HepG2 (cell line): Measurements from ENCODE around the gene TCF12. TPM values are rescaled to one million over a fixed set of nuclear protein-coding genes. Genes with fewer than 3 reads are reported as not detected.

Experiments
- ATAC-seq: fragments of 200-7000 bp; cut with Tn5 transposase; 3 replicates; pipeline ENCODE4 v1.9.1; 2020; ENCODE audit warnings: mild to moderate bottlenecking, moderate library complexity
- BruUV-seq: library from RNA; stranded (reverse); fragments of 400-500 nt; replicated peaks from 2 replicates; lab custom pipeline; 2021; lab: Mats Ljungman, UMichigan
- CTCF ChIA-PET: fragments of 300-600 bp; formaldehyde crosslinking; extraction: SDS; loops from one replicate; lab custom pipeline; 2021; ENCODE audit warnings: low total read pairs, inconsistent platforms, low intra/inter-chr PET ratio; lab: Yijun Ruan, JAX
- POLR2A ChIA-PET: fragments of 350-600 bp; sonication (Branson Sonifier 250); formaldehyde crosslinking; loops from one replicate; lab custom pipeline; 2020; ENCODE audit warnings: antibody characterized with exemption, inconsistent platforms; lab: Yijun Ruan, JAX
- DNase-seq: peaks from one replicate; pipeline ENCODE4 v3.0.0-alpha.2; 2015; ENCODE audit warnings: low spot score
- FAIRE-seq: peaks from 3 replicates; lab custom pipeline; 2011; peaks lifted over from hg19 to GRCh38; lab: Jason Lieb, UNC
- H2AFZ ChIP-seq: one replicate; pipeline ENCODE4 v1.6.1; 2011; ENCODE audit warnings: low read length, inconsistent platforms
- H3K27ac ChIP-seq: fragments of 300-600 bp; 3 replicates; pipeline ENCODE4 v1.8.0; 2011; ENCODE audit warnings: mixed run types, mild to moderate bottlenecking, mixed read lengths, low read length, inconsistent platforms; ENCODE audit not compliant: insufficient read depth; ENCODE audit errors: extremely low read length
- H3K27me3 ChIP-seq, 2 experiments: fragments of 200-600 bp in 1 of 2; 2 replicates in 1 of 2; 3 replicates in 1 of 2; pipeline versions ENCODE4 v1.6.0 to v1.8.0; 2011; ENCODE audit warnings: low read length in 2 of 2, mild to moderate bottlenecking in 2 of 2, moderate library complexity in 2 of 2, inconsistent platforms in 1 of 2; ENCODE audit not compliant: insufficient read depth in 2 of 2, control insufficient read depth in 1 of 2
- H3K36me3 ChIP-seq, 2 experiments: fragments of 200-600 bp in 1 of 2; replicated peaks in 1 of 2; 2 replicates in 1 of 2; 3 replicates in 1 of 2; pipeline versions ENCODE4 v1.5.1 to v1.8.0; 2011; ENCODE audit warnings: low read length in 2 of 2, inconsistent platforms in 1 of 2; ENCODE audit not compliant: insufficient read depth in 2 of 2, control insufficient read depth in 1 of 2
- H3K4me1 ChIP-seq: 2 replicates; pipeline ENCODE4 v1.5.1; 2012; ENCODE audit warnings: low read length, inconsistent platforms; ENCODE audit not compliant: insufficient read depth
- H3K4me2 ChIP-seq: 2 replicates; pipeline ENCODE4 v1.6.0; 2011; ENCODE audit warnings: low read depth, low read length, inconsistent platforms
- H3K4me3 ChIP-seq, 3 experiments: fragments of 200-600 bp in 1 of 3; sonication (generic), shearing (Covaris generic) in 1 of 3; replicated peaks in 1 of 3; 2 replicates each; pipeline ENCODE4 v1.5.1; 2011 to 2016; ENCODE audit warnings: low read length in 3 of 3, inconsistent platforms in 2 of 3, low read depth in 2 of 3, mild to moderate bottlenecking in 2 of 3, control low read depth in 1 of 3, mixed read lengths in 1 of 3; ENCODE audit not compliant: insufficient read depth in 1 of 3
- H3K79me2 ChIP-seq: one replicate; pipeline ENCODE4 v1.6.1; 2011; ENCODE audit warnings: low read length, inconsistent platforms; ENCODE audit not compliant: insufficient read depth
- H3K9ac ChIP-seq: 2 replicates; pipeline ENCODE4 v1.6.0; 2011; ENCODE audit warnings: mild to moderate bottlenecking, low read depth, low read length, inconsistent platforms; ENCODE audit not compliant: insufficient read depth
- H3K9me3 ChIP-seq: 2 replicates; pipeline ENCODE4 v1.5.1; 2012; ENCODE audit warnings: mild to moderate bottlenecking, low read length
- H4K20me1 ChIP-seq: 2 replicates; pipeline ENCODE4 v1.6.0; 2011; ENCODE audit warnings: inconsistent platforms, mild to moderate bottlenecking, low read length, moderate library complexity; ENCODE audit not compliant: insufficient read depth
- HNF4G ChIP-seq, 2 experiments: sonication (generic) in 1 of 2; formaldehyde crosslinking in 1 of 2; IDR thresholded peaks; 2 replicates each; pipeline versions ENCODE4 v1.4.0 to v1.6.1; 2011 to 2020; ENCODE audit warnings: borderline replicate concordance in 2 of 2, low read depth in 2 of 2, mild to moderate bottlenecking in 2 of 2, low read length in 1 of 2, missing genetic modification reagents in 1 of 2, moderate library complexity in 1 of 2
- KDM2A ChIP-seq: sonication (generic); formaldehyde crosslinking; IDR thresholded peaks from 2 replicates; pipeline ENCODE4 v1.4.0; 2020; ENCODE audit warnings: low read depth, missing genetic modification reagents, borderline replicate concordance
- RFX5 ChIP-seq: IDR thresholded peaks from 2 replicates; pipeline ENCODE4 v1.6.1; 2011; ENCODE audit warnings: low read depth, low read length, improper control_type of control experiment
- SMAD9 ChIP-seq: sonication (generic); formaldehyde crosslinking; IDR thresholded peaks from 2 replicates; pipeline ENCODE4 v1.5.1; 2020; ENCODE audit warnings: mild to moderate bottlenecking, missing genetic modification reagents
- ZBTB7B ChIP-seq: sonication (generic); formaldehyde crosslinking; IDR thresholded peaks from 2 replicates; pipeline ENCODE4 v1.4.0; 2020; ENCODE audit warnings: missing genetic modification reagents
- ZNF224 ChIP-seq: sonication (generic); formaldehyde crosslinking; IDR thresholded peaks from 2 replicates; pipeline ENCODE4 v1.5.0; 2020; ENCODE audit warnings: mild to moderate bottlenecking, missing genetic modification reagents
- ZNF703 ChIP-seq: sonication (generic); formaldehyde crosslinking; IDR thresholded peaks from 2 replicates; pipeline ENCODE4 v1.5.1; 2020; ENCODE audit warnings: missing genetic modification reagents, mild to moderate bottlenecking, moderate library complexity, borderline replicate concordance
- WGBS: methylation state at CpG from one replicate; pipeline ENCODE4 v1.1.6; 2017; ENCODE audit warnings: low lambda C conversion rate; 5-methylcytosine and 5-hydroxymethylcytosine counted together
- in situ Hi-C: cut with HindIII; loops from 2 replicates; pipeline ENCODE4 v1.10.0; 2017; ENCODE audit warnings: low pct_unique_long_range_greater_than_20kb; ENCODE audit not compliant: extremely low pct_ligation_motif_present
- intact Hi-C: fragments of 100-400 bp; cut with micrococcal nuclease; formaldehyde crosslinking; loops from one replicate; pipeline ENCODE4 v1.10.0; 2022; ENCODE audit not compliant: unreplicated experiment
- polyA plus RNA-seq, 8 experiments: library from polyadenylated mRNA; depleted of rRNA in 3 of 8; stranded (reverse) in 7 of 8; unstranded in 1 of 8; fragments of >200 nt; fragmentation: Illumina TruSeq in 4 of 8; extraction: Trizol in 4 of 8; gene quantifications; 2 replicates each; pipeline versions ENCODE4 v1.2.1 to v1.2.3, GENCODE V29; 2011 to 2016; ENCODE audit warnings: low read depth in 4 of 8, missing spikeins in 1 of 8, mixed read lengths in 1 of 8; ENCODE audit not compliant: insufficient read depth in 1 of 8
- total RNA-seq, 5 experiments: library from RNA; depleted of rRNA; stranded (reverse); fragments of >200 nt; fragmentation: Illumina TruSeq; extraction: Trizol; gene quantifications; 2 replicates each; pipeline ENCODE4 v1.2.3, GENCODE V29; 2016; ENCODE audit warnings: low read depth in 1 of 5
- TF ChIP-seq, protein P1 (sequence below): IDR thresholded peaks from 2 replicates; pipeline ENCODE4 v1.6.1; 2012; ENCODE audit warnings: low read length, improper control_type of control experiment
- TF ChIP-seq, protein P2 (sequence below): sonication (generic); formaldehyde crosslinking; IDR thresholded peaks from 2 replicates; pipeline ENCODE4 v1.5.1; 2020; ENCODE audit warnings: missing genetic modification reagents, mild to moderate bottlenecking, borderline replicate concordance
- TF ChIP-seq, protein P3 (sequence below): IDR thresholded peaks from 2 replicates; pipeline ENCODE4 v1.6.1; 2016; ENCODE audit warnings: low read depth
- TF ChIP-seq, protein P4 (sequence below): sonication (generic); formaldehyde crosslinking; IDR thresholded peaks from 2 replicates; pipeline ENCODE4 v1.4.0; 2020; ENCODE audit warnings: missing genetic modification reagents

Gene TCF12
- total and polyA plus RNA-seq, 2 of the 13 experiments (the other 11 are each of a cell fraction or from before 2014, with no cell fraction given): 48.6 to 51.1 TPM

DNA sequence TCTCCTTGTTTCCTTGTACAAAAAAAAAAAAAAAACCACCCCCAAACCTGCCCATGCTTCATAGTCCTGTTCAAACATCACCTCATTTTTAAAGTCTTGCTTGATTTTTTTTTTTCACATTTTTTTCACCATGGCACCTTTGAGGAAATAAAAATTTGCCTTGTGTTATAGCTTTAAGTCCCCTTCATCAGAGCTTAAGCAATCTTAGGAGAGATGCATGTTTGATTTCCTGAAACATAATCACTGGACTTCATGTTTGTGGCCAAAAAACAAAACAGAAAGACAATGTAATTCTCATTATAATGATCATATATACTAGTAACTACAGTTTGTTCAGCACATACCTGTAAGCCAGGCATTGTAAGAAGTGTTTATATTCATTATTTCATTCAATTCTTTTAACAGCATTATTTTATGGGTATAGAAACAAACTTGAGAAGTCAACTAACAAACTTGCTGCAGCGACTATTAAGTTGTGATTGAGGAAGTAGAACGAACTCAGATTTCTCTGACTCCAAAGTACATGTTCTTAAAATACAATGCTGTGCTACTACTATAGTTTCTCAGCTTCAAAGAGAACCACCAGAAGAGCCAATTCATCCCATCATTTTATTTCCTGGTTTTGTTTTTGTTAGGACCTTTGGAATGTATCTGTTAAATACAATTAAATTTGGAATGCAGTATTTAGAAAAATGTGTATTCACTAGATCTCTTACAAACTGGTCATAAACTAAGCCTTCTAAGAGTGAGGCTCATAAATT, 203.8 kb downstream of the TCF12 start:
- ATAC-seq (no peak), FAIRE-seq (no peak), DNase-seq (no peak)
- 98% methylated on average over 2 of the region's 2 CpGs for WGBS
- CTCF ChIA-PET: no interaction called here
- no peaks in the 10 kb centered on the region for H3K9me3 ChIP-seq
- H3K4me3 ChIP-seq: no peak overlapping the region
- no peak overlapping the region for H3K4me2 ChIP-seq
- POLR2A ChIA-PET: no interaction called here
- intact Hi-C loops (no loop called here), in situ Hi-C loops (no loop called here)
- no peak overlapping the region for H3K27ac ChIP-seq
- H4K20me1 ChIP-seq: no peaks in the 10 kb centered on the region
- H3K4me1 ChIP-seq: peaks cover 7% of the 10 kb centered on the region
- no peaks in the 10 kb centered on the region for H3K27me3 ChIP-seq
- no peaks in the 10 kb centered on the region for H3K79me2 ChIP-seq
- H3K36me3 ChIP-seq: peaks cover 3 to 7% of the 10 kb centered on the region in 2 experiments; a peak in 3 of 5 replicates
- no peak overlapping the region for H3K9ac ChIP-seq
- H2AFZ ChIP-seq: no peak overlapping the region
- no TSS peak for BruUV-seq
- TF ChIP-seq, protein P1, sequence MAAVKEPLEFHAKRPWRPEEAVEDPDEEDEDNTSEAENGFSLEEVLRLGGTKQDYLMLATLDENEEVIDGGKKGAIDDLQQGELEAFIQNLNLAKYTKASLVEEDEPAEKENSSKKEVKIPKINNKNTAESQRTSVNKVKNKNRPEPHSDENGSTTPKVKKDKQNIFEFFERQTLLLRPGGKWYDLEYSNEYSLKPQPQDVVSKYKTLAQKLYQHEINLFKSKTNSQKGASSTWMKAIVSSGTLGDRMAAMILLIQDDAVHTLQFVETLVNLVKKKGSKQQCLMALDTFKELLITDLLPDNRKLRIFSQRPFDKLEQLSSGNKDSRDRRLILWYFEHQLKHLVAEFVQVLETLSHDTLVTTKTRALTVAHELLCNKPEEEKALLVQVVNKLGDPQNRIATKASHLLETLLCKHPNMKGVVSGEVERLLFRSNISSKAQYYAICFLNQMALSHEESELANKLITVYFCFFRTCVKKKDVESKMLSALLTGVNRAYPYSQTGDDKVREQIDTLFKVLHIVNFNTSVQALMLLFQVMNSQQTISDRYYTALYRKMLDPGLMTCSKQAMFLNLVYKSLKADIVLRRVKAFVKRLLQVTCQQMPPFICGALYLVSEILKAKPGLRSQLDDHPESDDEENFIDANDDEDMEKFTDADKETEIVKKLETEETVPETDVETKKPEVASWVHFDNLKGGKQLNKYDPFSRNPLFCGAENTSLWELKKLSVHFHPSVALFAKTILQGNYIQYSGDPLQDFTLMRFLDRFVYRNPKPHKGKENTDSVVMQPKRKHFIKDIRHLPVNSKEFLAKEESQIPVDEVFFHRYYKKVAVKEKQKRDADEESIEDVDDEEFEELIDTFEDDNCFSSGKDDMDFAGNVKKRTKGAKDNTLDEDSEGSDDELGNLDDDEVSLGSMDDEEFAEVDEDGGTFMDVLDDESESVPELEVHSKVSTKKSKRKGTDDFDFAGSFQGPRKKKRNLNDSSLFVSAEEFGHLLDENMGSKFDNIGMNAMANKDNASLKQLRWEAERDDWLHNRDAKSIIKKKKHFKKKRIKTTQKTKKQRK: no peak
- TF ChIP-seq HNF4G (IDR thresholded peaks at IDR 0.05; ENCODE audit: borderline replicate concordance, low read depth, low read length) (no peak), HNF4G (CRISPR knock-in tag; IDR thresholded peaks at IDR 0.05; ENCODE audit: borderline replicate concordance, low read depth) (no peak), SMAD9 (CRISPR knock-in tag) (no peak), ZNF703 (CRISPR knock-in tag) (no peak), ZBTB7B (no peak), KDM2A (no peak), RFX5 (no peak), ZNF224 (no peak)
- TF ChIP-seq, protein P2, sequence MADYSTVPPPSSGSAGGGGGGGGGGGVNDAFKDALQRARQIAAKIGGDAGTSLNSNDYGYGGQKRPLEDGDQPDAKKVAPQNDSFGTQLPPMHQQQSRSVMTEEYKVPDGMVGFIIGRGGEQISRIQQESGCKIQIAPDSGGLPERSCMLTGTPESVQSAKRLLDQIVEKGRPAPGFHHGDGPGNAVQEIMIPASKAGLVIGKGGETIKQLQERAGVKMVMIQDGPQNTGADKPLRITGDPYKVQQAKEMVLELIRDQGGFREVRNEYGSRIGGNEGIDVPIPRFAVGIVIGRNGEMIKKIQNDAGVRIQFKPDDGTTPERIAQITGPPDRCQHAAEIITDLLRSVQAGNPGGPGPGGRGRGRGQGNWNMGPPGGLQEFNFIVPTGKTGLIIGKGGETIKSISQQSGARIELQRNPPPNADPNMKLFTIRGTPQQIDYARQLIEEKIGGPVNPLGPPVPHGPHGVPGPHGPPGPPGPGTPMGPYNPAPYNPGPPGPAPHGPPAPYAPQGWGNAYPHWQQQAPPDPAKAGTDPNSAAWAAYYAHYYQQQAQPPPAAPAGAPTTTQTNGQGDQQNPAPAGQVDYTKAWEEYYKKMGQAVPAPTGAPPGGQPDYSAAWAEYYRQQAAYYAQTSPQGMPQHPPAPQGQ: no peak
- TF ChIP-seq, protein P3, sequence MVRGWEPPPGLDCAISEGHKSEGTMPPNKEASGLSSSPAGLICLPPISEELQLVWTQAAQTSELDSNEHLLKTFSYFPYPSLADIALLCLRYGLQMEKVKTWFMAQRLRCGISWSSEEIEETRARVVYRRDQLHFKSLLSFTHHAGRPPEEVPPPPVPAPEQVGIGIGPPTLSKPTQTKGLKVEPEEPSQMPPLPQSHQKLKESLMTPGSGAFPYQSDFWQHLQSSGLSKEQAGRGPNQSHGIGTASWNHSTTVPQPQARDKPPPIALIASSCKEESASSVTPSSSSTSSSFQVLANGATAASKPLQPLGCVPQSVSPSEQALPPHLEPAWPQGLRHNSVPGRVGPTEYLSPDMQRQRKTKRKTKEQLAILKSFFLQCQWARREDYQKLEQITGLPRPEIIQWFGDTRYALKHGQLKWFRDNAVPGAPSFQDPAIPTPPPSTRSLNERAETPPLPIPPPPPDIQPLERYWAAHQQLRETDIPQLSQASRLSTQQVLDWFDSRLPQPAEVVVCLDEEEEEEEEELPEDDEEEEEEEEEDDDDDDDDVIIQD (CRISPR knock-in tag): no peak
- TF ChIP-seq, protein P4, sequence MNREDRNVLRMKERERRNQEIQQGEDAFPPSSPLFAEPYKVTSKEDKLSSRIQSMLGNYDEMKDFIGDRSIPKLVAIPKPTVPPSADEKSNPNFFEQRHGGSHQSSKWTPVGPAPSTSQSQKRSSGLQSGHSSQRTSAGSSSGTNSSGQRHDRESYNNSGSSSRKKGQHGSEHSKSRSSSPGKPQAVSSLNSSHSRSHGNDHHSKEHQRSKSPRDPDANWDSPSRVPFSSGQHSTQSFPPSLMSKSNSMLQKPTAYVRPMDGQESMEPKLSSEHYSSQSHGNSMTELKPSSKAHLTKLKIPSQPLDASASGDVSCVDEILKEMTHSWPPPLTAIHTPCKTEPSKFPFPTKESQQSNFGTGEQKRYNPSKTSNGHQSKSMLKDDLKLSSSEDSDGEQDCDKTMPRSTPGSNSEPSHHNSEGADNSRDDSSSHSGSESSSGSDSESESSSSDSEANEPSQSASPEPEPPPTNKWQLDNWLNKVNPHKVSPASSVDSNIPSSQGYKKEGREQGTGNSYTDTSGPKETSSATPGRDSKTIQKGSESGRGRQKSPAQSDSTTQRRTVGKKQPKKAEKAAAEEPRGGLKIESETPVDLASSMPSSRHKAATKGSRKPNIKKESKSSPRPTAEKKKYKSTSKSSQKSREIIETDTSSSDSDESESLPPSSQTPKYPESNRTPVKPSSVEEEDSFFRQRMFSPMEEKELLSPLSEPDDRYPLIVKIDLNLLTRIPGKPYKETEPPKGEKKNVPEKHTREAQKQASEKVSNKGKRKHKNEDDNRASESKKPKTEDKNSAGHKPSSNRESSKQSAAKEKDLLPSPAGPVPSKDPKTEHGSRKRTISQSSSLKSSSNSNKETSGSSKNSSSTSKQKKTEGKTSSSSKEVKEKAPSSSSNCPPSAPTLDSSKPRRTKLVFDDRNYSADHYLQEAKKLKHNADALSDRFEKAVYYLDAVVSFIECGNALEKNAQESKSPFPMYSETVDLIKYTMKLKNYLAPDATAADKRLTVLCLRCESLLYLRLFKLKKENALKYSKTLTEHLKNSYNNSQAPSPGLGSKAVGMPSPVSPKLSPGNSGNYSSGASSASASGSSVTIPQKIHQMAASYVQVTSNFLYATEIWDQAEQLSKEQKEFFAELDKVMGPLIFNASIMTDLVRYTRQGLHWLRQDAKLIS (CRISPR knock-in tag): no peak
